Left lung (tissue), 10 donors: Measurements from ENCODE around the gene ZC3H4. TPM values are rescaled to one million over a fixed set of nuclear protein-coding genes. Genes with fewer than 3 reads are reported as not detected.

Source experiments
- ATAC-seq: fragments of 200-7000 bp; cut with Tn5 transposase; one replicate; pipeline ENCODE4 v1.9.1; 2020; ENCODE audit warnings: moderate library complexity
- DNase-seq, 4 donors: peaks; one replicate each; pipeline ENCODE4 v3.0.0-alpha.2; 2013 to 2020
- H3K27ac ChIP-seq, 2 donors: fragments of 200-600 bp; sonication (generic) in 1 of 2; one replicate each; pipeline versions ENCODE4 v1.5.0 to v1.8.0; 2020 to 2021
- H3K27me3 ChIP-seq, 2 donors: fragments of 200-600 bp; sonication (generic) in 1 of 2; one replicate each; pipeline versions ENCODE4 v1.5.0 to v1.8.0; 2020 to 2021
- H3K36me3 ChIP-seq, 2 donors: fragments of 200-600 bp; sonication (generic) in 1 of 2; one replicate each; pipeline versions ENCODE4 v1.5.0 to v1.8.0; 2020 to 2021
- H3K4me1 ChIP-seq, 2 donors: fragments of 200-600 bp; one replicate each; pipeline ENCODE4 v1.8.0; 2021
- H3K4me3 ChIP-seq, 2 donors: fragments of 200-600 bp; sonication (generic) in 1 of 2; one replicate each; pipeline versions ENCODE4 v1.5.0 to v1.8.0; 2020 to 2021; ENCODE audit warnings: mild to moderate bottlenecking in 1 of 2
- H3K9me3 ChIP-seq, 2 donors: fragments of 200-600 bp; sonication (generic) in 1 of 2; one replicate each; pipeline versions ENCODE4 v1.5.0 to v1.8.0; 2020 to 2021
- CTCF ChIP-seq, 2 donors: fragments of 200-600 bp; sonication (generic) in 1 of 2; IDR thresholded peaks; one replicate each; pipeline versions ENCODE4 v1.5.0 to v1.8.0; 2021; ENCODE audit warnings: antibody characterized with exemption in 2 of 2
- intact Hi-C, 2 donors: fragments of 100-400 bp; cut with DNase I; formaldehyde crosslinking; loops; one replicate each; pipeline versions ENCODE4 v1.11.2 to v1.14.2; 2022
- polyA plus RNA-seq, 6 donors: library from polyadenylated mRNA; unstranded; fragments of 120-200 nt; gene quantifications; one replicate each; pipeline ENCODE4 v1.2.1, GENCODE V29; 2013; ENCODE audit not compliant: insufficient read length in 6 of 6
- total RNA-seq, 2 donors: library from RNA; stranded (reverse); fragmentation: NEBNext Ultra II Directional; extraction: Animal tissue kit (Norgen Biotek cat#: 25700); gene quantifications; one replicate each; pipeline ENCODE4 v1.2.1, GENCODE V29; 2021
- donor health status: DM: no; HTN: yes; CAD: no.
- donor health status: DM: no; HTN: no; CAD: no.

ZC3H4 gene
- total and polyA plus RNA-seq, 8 donors = 36.6 to 48.2 (median 39.2) TPM

DNA sequence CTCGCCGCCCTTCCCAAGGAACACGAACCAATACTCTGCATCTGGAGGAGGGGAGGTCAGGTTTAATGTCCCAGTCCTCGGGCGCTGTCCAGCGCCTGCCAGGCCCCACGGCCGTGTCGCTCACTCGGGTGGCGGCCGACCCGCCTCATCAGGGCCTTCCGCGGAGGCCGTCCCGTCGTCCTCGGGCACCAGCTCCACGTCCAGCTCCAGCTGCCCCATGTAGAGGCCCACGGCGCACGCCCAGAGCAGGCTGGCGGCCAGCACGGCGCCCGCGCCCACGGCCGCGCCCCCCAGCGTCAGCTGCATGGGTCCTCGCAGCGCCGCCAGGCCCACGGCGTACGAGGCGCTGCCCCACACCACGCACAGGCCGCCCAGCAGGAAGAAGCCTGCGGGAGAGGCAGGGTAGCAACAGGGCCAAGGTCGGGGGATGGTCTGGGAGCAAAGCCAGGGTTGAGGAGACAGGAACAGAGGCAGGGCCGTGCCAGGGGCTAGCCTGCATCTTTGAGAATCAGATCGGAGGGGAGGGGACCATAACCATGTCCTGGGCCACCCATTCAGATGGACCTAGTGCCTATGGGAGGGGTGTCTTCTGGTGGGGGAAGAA, 67.6 kb downstream of the ZC3H4 start:
- TF ChIP-seq CTCF (IDR thresholded peaks at IDR 0.05) = no peak
- Histone ChIP-seq H3K36me3 (peaks cover 0 to 18% of the 10 kb centered on the region in 2 donors), H3K4me1 (peaks cover 0 to 16% of the 10 kb centered on the region in 2 donors), H3K27me3 (no peaks in the 10 kb centered on the region), H3K9me3 (no peaks in the 10 kb centered on the region), H3K27ac (no peak overlapping the region), H3K4me3 (no peak overlapping the region)
- intact Hi-C loops = no loop called here
- DNase-seq (peak in 1 of 4 donors; percentile 80), ATAC-seq (no peak)

DNA sequence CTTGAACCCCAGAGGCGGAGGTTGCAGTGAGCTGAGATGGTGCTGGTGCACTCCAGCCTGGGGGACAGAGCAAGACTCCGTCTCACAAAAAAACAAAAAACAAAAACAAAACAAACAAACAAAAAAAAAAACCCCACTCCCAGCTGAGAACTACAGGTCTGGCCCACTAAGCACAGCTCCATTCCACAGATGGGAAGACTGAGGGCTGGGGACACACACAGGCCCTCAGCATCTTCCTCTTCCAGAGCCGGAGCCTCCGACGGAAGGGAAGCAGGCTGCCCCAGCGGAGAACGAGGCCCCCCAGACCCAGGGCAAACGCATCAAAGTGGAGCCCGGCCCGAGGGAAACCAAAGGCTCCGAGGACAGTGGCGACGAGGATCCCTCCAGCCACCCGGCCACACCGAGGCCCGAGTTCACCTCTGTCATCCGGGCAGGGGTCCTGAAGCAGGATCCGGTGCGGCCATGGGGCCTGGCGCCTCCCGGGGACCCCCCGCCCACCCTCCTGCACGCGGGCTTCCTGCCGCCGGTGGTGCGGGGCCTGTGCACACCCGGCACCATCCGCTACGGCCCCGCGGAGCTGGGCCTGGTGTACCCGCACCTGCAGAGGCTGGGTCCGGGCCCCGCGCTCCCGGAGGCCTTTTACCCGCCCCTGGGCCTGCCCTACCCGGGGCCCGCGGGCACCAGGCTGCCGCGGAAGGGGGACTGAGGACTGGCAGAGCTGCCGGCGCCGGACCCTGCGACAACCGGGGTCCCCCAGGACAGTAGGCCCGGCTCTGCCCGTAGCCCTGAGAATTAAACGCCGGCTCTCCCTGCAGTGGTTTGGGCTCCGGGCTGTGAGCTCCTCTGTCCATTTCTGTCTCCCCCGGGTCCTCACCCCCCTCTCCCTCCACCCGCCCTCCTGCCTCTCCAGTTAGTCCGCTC, 68.4 kb downstream of the ZC3H4 start:
- Histone ChIP-seq H3K27ac (no peak overlapping the region), H3K27me3 (no peaks in the 10 kb centered on the region), H3K36me3 (peaks cover 0 to 18% of the 10 kb centered on the region in 2 donors), H3K9me3 (no peaks in the 10 kb centered on the region), H3K4me1 (peaks cover 0 to 16% of the 10 kb centered on the region in 2 donors), H3K4me3 (no peak overlapping the region)
- intact Hi-C loops = no loop called here
- peak in 1 of 4 donors; percentile 75 for DNase-seq
- no peak for ATAC-seq
- TF ChIP-seq CTCF (IDR thresholded peaks at IDR 0.05) = no peak

GRCh38 chr19:47040869-47041268, 72.7 kb downstream of the ZC3H4 start:
- Histone ChIP-seq H3K27ac (no peak overlapping the region), H3K27me3 (no peaks in the 10 kb centered on the region), H3K4me3 (no peak overlapping the region), H3K9me3 (no peaks in the 10 kb centered on the region), H3K4me1 (peaks cover 0 to 10% of the 10 kb centered on the region in 2 donors), H3K36me3 (peaks cover 0 to 17% of the 10 kb centered on the region in 2 donors)
- ATAC-seq = no peak
- TF ChIP-seq CTCF (IDR thresholded peaks at IDR 0.05) = no peak
- DNase-seq = no peak
- intact Hi-C loops = no loop called here

GRCh38 chr19:47039239-47039874, 74.2 kb downstream of the ZC3H4 start:
- H3K27ac ChIP-seq = no peak overlapping the region
- no peak for ATAC-seq
- no peak for TF ChIP-seq CTCF (IDR thresholded peaks at IDR 0.05)
- H3K9me3 ChIP-seq = no peaks in the 10 kb centered on the region
- intact Hi-C loops = no loop called here
- peaks cover 0 to 19% of the 10 kb centered on the region in 2 donors for H3K4me1 ChIP-seq
- no peak overlapping the region for H3K4me3 ChIP-seq
- peaks cover 0 to 7% of the 10 kb centered on the region in 2 donors for H3K36me3 ChIP-seq
- peaks cover 0 to 6% of the 10 kb centered on the region in 2 donors for H3K27me3 ChIP-seq
- no peak for DNase-seq

DNA sequence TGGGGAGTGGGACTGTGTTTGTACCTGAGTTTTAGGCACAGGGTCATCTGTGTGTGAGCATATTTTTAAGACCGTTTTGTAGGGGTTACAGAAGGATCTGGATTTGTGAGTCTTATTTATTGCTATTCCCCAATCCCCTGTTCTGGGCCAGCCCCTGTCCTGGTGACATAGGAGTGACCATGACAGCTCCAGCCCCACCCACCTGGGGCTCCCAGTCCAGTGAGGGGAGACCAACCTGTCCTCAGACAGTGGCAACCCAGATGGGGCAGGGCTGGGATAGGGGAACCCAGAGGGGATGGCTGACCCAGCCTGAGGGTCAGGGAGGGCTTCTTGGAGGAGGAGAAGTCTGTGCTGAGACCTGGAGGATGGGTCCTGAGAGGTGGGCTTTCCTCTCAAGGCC, 75.8 kb downstream of the ZC3H4 start:
- Histone ChIP-seq H3K27ac (no peak overlapping the region), H3K4me1 (peaks cover 0 to 19% of the 10 kb centered on the region in 2 donors), H3K4me3 (no peak overlapping the region), H3K27me3 (peaks cover 0 to 21% of the 10 kb centered on the region in 2 donors), H3K36me3 (peaks cover 0 to 2% of the 10 kb centered on the region in 2 donors), H3K9me3 (no peaks in the 10 kb centered on the region)
- DNase-seq = no peak
- no peak for TF ChIP-seq CTCF (IDR thresholded peaks at IDR 0.05)
- ATAC-seq = no peak
- intact Hi-C loops = no loop called here
